ENCODE measurements around the gene BCL3.
"Not testable (repeated sequence)": the region's sequence is repeated elsewhere in the genome, so short reads cannot be mapped to it uniquely, and the experiment has no call there.

Gene BCL3

GRCh38 chr19:44770550-44771257 is 22.2 kb downstream of the BCL3 start:
- peak overlapping the region; percentile 15; the same call in 1 of the 2 replicates for H3K4me3 ChIP-seq (ENCODE audit: low read depth, low read length)

GRCh38 chr19:44772144-44772543 is 23.6 kb downstream of the BCL3 start:
- not testable (repeated sequence) for H3K4me3 ChIP-seq (ENCODE audit: low read depth, low read length); DNase-seq (ENCODE audit: low read depth)

More at GRCh38 chr19:44770550-44771257, 22.2 kb downstream of the BCL3 start:
- DNase-seq (ENCODE audit: low read depth): peak; percentile 94
- peak; percentile 71 for TF ChIP-seq CTCF (IDR thresholded peaks at IDR 0.05; ENCODE audit: low read depth, low read length, missing control alignments)

GRCh38 chr19:44772959-44773358 is 24.5 kb downstream of the BCL3 start:
- no peak for TF ChIP-seq CTCF (IDR thresholded peaks at IDR 0.05; ENCODE audit: low read depth, low read length, missing control alignments)
- no peak for DNase-seq (ENCODE audit: low read depth)
- no peak overlapping the region for H3K4me3 ChIP-seq (ENCODE audit: low read depth, low read length)

GRCh38 chr19:44775676-44776240 is 27.2 kb downstream of the BCL3 start:
- no peak overlapping the region for H3K4me3 ChIP-seq (ENCODE audit: low read depth, low read length)
- no peak for DNase-seq (ENCODE audit: low read depth)
- TF ChIP-seq CTCF (IDR thresholded peaks at IDR 0.05; ENCODE audit: low read depth, low read length, missing control alignments): no peak

- DNase-seq (ENCODE audit: low read depth): no peak
- no peak overlapping the region for H3K4me3 ChIP-seq (ENCODE audit: low read depth, low read length)
- TF ChIP-seq CTCF (IDR thresholded peaks at IDR 0.05; ENCODE audit: low read depth, low read length, missing control alignments): no peak
Measured at GRCh38 chr19:44776402-44777096, 28.0 kb downstream of the BCL3 start.

GRCh38 chr19:44777715-44778347 is 29.3 kb downstream of the BCL3 start, which contains the start of gene CBLC:
TSS of gene CBLC (plus strand) at chr19:44777890. CDS start at chr19:44777932, 42 bp downstream.
- no peak for TF ChIP-seq CTCF (IDR thresholded peaks at IDR 0.05; ENCODE audit: low read depth, low read length, missing control alignments)
- no peak within 1 kb of the TSS for H3K4me3 ChIP-seq (ENCODE audit: low read depth, low read length)
- no peak for DNase-seq (ENCODE audit: low read depth)

- DNase-seq (ENCODE audit: low read depth): no peak
Measured at GRCh38 chr19:44779150-44779549, 30.6 kb downstream of the BCL3 start.

GRCh38 chr19:44781694-44782093 is 33.2 kb downstream of the BCL3 start:
- not testable (repeated sequence) for DNase-seq (ENCODE audit: low read depth); H3K4me3 ChIP-seq (ENCODE audit: low read depth, low read length)

More at GRCh38 chr19:44779150-44779549, 30.6 kb downstream of the BCL3 start:
- no peak overlapping the region for H3K4me3 ChIP-seq (ENCODE audit: low read depth, low read length)
- no peak for TF ChIP-seq CTCF (IDR thresholded peaks at IDR 0.05; ENCODE audit: low read depth, low read length, missing control alignments)
